ENCODE measurements around the gene CHCHD4.

DNA sequence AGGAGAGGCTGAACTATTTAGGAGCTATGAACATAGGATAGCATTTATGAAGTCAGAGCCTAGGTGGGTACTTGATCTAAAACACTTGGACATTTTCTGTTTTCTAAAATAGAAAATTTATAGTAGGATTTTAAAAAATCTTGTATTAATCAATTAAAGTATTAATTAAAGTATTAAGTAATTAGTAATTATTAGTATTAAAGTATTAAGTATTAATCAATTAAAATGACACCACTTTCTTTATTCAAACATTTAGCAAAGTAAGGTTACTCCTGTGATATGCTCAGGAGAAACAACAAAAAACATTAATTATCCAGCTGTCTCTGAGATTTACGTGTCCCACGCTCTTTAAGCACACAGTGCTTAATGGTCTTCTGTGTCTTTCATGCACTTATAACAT is 32.2 kb downstream of the CHCHD4 start:
- TF ChIP-seq, protein P1, sequence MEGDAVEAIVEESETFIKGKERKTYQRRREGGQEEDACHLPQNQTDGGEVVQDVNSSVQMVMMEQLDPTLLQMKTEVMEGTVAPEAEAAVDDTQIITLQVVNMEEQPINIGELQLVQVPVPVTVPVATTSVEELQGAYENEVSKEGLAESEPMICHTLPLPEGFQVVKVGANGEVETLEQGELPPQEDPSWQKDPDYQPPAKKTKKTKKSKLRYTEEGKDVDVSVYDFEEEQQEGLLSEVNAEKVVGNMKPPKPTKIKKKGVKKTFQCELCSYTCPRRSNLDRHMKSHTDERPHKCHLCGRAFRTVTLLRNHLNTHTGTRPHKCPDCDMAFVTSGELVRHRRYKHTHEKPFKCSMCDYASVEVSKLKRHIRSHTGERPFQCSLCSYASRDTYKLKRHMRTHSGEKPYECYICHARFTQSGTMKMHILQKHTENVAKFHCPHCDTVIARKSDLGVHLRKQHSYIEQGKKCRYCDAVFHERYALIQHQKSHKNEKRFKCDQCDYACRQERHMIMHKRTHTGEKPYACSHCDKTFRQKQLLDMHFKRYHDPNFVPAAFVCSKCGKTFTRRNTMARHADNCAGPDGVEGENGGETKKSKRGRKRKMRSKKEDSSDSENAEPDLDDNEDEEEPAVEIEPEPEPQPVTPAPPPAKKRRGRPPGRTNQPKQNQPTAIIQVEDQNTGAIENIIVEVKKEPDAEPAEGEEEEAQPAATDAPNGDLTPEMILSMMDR (conservative IDR thresholded peaks at IDR 0.05; ENCODE audit: low read depth, low read length), result no peak
- TF ChIP-seq EZH2 (IDR thresholded peaks at IDR 0.05; ENCODE audit: low read length, unreplicated experiment) (no peak), EZH2phosphoT487 (IDR thresholded peaks at IDR 0.05; ENCODE audit: borderline replicate concordance, low read length) (no peak)

Data from PC-3 (cell line).